ENCODE results near the gene C18orf63.
A peak's percentile ranks its signal among the peaks of the same experiment; 100 is the strongest.

Gene C18orf63

DNA sequence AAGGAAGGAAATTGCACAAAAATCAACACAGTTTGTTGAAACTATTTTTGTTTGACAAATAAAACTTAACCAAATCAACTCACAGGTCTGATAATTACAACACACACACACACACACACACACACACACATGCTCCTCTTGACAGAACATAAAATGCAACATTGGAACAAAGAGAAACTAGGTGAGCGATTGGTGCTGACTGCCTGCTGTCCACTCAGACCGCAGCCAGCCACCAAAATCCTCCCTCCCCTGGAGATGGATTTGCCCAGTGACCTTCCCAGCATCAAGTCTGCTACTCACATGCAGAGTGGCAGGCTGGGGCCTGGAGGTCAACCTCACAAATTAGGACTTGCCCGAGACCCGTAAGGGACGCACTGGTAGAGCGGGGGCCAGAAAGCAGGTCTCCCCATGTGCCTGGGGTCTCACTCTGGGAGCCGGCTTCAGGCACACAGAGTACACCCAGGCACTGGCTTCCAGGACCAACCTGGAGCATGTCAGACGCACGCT lies 80.1 kb downstream of the C18orf63 start:
- in situ Hi-C loops (cut with HindIII; ENCODE audit: low pct_unique_long_range_greater_than_20kb, low sequenced_read_pairs) = no loop called here
- DNase-seq (ENCODE audit: low read depth in 1 of 2, low spot score in 1 of 2) = no peak
- TF ChIP-seq JUND (IDR thresholded peaks at IDR 0.05; ENCODE audit: low read depth) = no peak

DNA sequence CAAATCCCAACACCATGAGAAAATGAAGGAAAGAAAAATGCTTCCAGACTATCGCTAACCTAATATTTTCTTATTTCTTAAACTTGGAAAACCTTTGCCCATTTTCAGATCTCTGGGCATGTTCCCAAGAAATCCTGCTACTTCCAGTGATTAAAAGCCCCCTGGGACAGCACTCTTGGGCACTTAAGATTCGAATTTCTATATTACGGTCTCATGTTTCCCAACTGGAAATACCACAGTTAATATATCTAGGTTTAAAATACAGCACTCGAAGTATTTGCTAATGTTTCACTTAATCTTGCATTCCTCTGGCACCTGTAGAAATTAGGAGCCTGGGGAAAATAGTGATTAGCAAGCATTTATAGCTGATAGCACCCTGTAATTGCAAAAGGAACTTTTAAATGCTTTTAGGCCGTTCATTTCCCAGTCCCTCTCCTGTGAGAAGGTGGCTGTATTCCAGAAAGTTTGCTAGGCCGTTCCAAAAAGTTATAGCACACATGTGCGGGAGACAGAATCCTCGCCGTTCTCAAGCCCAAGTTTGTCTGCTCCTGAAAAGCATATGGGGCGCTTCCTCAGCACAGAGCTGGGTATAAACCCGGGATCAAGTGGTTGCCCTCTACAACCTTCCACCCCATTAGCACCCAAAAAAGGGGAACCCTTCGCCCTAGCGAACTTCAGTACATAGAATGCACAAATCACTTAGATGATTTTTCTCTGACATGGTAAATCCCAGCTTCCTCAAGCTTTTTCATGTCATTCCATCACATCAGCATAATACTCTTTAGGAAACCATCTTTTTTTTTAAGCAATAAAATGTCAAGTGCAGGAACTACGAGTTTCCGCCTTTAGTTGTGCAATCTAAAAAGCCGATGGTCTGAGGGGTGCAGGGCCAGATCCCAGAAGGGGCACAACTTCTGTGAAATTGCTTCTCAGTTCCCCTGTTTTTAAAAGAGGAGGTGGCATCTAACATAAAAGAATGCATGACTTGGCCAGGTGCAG lies 80.8 kb downstream of the C18orf63 start:
- in situ Hi-C loops (cut with HindIII; ENCODE audit: low pct_unique_long_range_greater_than_20kb, low sequenced_read_pairs) = no loop called here
- no peak for TF ChIP-seq JUND (IDR thresholded peaks at IDR 0.05; ENCODE audit: low read depth)
- DNase-seq (ENCODE audit: low read depth in 1 of 2, low spot score in 1 of 2) = no peak

DNA sequence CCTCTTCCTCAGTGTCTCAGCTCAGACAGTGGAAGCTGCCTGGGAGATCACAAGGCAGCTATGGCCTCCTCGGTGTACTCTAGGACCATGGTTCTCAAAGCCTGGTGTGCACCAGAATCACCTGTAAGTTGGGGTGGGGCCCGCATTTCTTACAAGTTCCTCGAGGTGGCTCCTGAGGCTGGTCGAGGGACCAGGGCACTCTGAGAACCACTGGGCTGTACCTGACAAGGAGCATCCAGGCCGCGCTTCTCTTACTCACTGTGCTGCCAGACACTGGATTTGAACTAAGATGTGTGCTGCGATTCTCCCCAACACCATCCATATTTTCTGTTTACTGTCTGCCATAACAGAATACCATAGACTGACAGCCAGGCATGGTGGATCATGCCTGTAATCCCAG lies 81.9 kb downstream of the C18orf63 start:
- TF ChIP-seq JUND (IDR thresholded peaks at IDR 0.05; ENCODE audit: low read depth) = no peak
- in situ Hi-C loops (cut with HindIII; ENCODE audit: low pct_unique_long_range_greater_than_20kb, low sequenced_read_pairs) = no loop called here
- peak in 1 of 2 experiments; percentile 26 for DNase-seq (ENCODE audit: low read depth in 1 of 2, low spot score in 1 of 2)

DNA sequence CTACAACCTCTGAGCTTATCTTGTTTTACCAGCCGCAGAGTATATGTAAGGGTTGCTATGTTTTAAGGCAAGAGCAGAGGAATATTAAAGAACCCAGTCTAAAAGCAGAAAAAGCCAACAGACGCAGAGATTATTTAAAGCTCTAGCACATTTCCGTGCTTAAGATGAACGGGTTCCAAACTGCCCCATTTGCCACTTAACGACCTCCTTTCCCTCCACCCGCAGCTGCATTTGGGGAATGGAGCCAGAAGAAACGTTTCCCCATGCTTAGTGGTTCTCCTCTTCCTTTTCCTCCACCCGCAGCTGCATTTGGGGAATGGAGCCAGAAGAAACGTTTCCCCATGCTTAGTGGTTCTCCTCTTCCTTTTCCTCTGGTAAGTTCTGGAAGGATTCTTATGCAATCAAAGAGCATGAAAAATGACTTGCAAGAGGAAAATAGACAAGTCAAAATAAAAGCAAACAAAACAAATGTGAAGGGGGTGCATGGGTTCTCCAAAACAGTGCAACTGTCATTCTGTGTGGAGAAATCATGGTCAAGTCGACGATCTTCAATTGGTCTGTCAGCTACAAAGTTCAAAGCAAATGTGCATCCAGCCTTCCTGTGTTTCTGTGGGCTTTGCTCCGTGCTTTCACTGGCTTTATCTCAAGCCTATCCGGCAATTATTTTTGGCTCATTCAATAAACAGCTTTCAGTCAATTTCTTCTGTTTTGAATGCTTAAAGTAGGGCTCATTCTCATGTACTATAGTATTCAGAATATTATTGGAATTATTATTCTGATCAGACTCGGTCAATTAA lies 83.7 kb downstream of the C18orf63 start:
- DNase-seq (ENCODE audit: low read depth in 1 of 2, low spot score in 1 of 2) = no peak
- in situ Hi-C loops (cut with HindIII; ENCODE audit: low pct_unique_long_range_greater_than_20kb, low sequenced_read_pairs) = no loop called here
- no peak for TF ChIP-seq JUND (IDR thresholded peaks at IDR 0.05; ENCODE audit: low read depth)

DNA sequence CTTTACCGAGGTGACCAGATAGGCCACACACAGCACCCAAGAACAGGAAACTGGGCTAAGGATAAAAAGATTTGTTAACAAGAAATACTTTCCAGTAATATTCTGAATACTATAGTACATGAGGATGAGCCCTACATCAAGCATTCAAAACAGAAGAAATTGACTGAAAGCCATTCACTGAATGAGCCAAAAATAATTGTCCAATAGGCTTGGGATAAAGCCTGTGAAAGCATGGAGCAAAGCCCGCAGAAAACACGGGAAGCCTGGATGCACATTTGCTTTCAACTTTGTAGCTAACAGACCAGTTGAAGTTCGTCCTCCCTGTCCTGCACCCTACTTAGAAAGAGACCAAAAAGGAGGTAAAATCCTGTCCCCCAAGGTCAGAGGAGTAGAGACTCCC lies 85.2 kb downstream of the C18orf63 start:
- no peak for DNase-seq (ENCODE audit: low read depth in 1 of 2, low spot score in 1 of 2)
- in situ Hi-C loops (cut with HindIII; ENCODE audit: low pct_unique_long_range_greater_than_20kb, low sequenced_read_pairs) = no loop called here
- TF ChIP-seq JUND (IDR thresholded peaks at IDR 0.05; ENCODE audit: low read depth) = no peak

DNA sequence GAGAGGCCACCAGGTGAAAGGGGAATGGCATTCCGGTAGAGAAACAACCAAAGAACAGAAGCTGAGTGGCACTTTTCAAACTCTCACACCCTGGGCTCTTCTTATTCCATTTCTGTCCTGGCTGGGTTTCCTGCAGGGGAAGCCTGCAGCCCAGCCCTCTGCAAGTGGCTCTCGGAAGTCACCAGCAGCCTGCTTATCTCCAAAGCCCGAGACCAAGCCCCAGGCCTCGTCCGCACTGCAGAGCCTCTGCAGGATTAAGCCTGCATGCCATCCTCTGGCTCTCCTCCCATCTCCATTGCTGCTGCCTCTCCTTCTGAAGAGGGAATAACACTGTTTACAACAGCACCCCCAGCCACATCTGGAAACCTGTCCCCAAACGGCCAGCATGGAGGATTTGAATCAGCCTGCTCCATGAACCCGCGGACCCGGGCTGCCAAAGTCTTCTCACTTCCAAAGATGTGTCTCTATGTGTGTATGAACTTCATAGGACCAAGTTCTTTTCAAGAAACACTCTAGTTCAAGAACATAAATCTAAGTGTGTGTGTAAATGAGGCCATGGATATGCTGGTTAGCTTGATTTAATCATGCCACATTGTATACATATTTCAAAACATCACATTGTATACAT lies 87.3 kb downstream of the C18orf63 start:
- DNase-seq (ENCODE audit: low read depth in 1 of 2, low spot score in 1 of 2) = no peak
- no peak for TF ChIP-seq JUND (IDR thresholded peaks at IDR 0.05; ENCODE audit: low read depth)

DNA sequence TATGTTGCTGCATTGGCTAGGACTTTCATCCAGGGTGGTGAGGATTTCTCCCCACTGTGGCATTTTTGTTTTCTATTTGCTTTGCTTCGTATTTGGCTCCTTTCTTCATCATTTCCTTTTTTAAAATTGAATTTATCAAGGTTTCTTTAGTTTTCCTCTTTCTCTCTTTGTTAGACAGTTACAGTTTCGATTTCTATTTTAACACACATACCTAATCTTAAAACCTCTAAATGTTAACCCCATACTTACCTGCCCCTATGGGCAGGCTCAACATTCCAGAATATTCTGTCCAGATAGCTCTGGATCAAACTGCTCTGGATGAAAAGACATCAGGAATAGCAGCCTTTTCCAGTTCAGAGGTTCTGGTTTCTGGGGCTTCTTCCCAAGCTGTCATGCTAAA lies 92.2 kb downstream of the C18orf63 start:
- no peak for DNase-seq (ENCODE audit: low read depth in 1 of 2, low spot score in 1 of 2)
- TF ChIP-seq JUND (IDR thresholded peaks at IDR 0.05; ENCODE audit: low read depth) = no peak
- in situ Hi-C loops (cut with HindIII; ENCODE audit: low pct_unique_long_range_greater_than_20kb, low sequenced_read_pairs) = no loop called here

More for the DNA sequence above, 87.3 kb downstream of the C18orf63 start:
- in situ Hi-C loops (cut with HindIII; ENCODE audit: low pct_unique_long_range_greater_than_20kb, low sequenced_read_pairs) = no loop called here
